GM23338 (cell line): ENCODE results near the gene FAM25A. TPM values are rescaled to one million over a fixed set of nuclear protein-coding genes. Genes with fewer than 3 reads are reported as not detected.

ENCODE experiments used
- ATAC-seq: fragments of 200-7000 bp; cut with Tn5 transposase; 3 replicates; pipeline ENCODE4 v1.9.1; 2020
- DNase-seq: peaks from one replicate; pipeline ENCODE4 v3.0.0-alpha.2; 2015; ENCODE audit warnings: low spot score
- H2AFZ ChIP-seq: fragments of 200-600 bp; sonication (generic); 2 replicates; pipeline ENCODE4 v1.8.0; 2016; ENCODE audit warnings: antibody characterized with exemption, mild to moderate bottlenecking, moderate library complexity
- H3F3A ChIP-seq: fragments of 200-600 bp; sonication (generic); replicated peaks from 2 replicates; pipeline ENCODE4 v1.8.0; 2017; ENCODE audit warnings: antibody characterized with exemption, mixed run types, low read depth
- H3K27ac ChIP-seq: fragments of 200-600 bp; sonication (generic); 2 replicates; pipeline ENCODE4 v1.6.1; 2016; ENCODE audit warnings: low read depth
- H3K27me3 ChIP-seq: fragments of 200-600 bp; sonication (generic); 2 replicates; pipeline ENCODE4 v1.8.0; 2016; ENCODE audit warnings: mild to moderate bottlenecking, mixed run types, moderate library complexity; ENCODE audit not compliant: insufficient read depth
- H3K36me3 ChIP-seq: fragments of 200-600 bp; sonication (generic); 2 replicates; pipeline ENCODE4 v1.8.0; 2016; ENCODE audit warnings: mild to moderate bottlenecking; ENCODE audit not compliant: insufficient read depth
- H3K4me1 ChIP-seq: fragments of 200-600 bp; sonication (generic); 2 replicates; pipeline ENCODE4 v1.8.0; 2016; ENCODE audit warnings: mild to moderate bottlenecking, moderate library complexity; ENCODE audit not compliant: insufficient read depth
- H3K4me2 ChIP-seq: fragments of 200-600 bp; sonication (generic); 2 replicates; pipeline ENCODE4 v1.7.1; 2017; ENCODE audit warnings: mixed run types
- H3K4me3 ChIP-seq: fragments of 200-600 bp; sonication (generic); 2 replicates; pipeline ENCODE4 v1.6.1; 2016; ENCODE audit warnings: mixed run types
- H3K79me2 ChIP-seq: fragments of 200-600 bp; sonication (generic); replicated peaks from 2 replicates; pipeline ENCODE4 v1.8.0; 2017; ENCODE audit warnings: mild to moderate bottlenecking; ENCODE audit not compliant: insufficient read depth
- H3K9me2 ChIP-seq: fragments of 200-600 bp; sonication (generic); 2 replicates; pipeline ENCODE4 v1.8.0; 2017; ENCODE audit not compliant: insufficient read depth
- H4K20me1 ChIP-seq: fragments of 200-600 bp; sonication (generic); replicated peaks from 2 replicates; pipeline ENCODE4 v1.8.0; 2017; ENCODE audit warnings: mild to moderate bottlenecking; ENCODE audit not compliant: insufficient read depth
- H3K27ac Mint-ChIP-seq: 2 replicates; pipeline ENCODE4 v1.8.0; 2020; ENCODE audit warnings: inconsistent platforms, mild to moderate bottlenecking, moderate library complexity, mixed read lengths
- H3K27me3 Mint-ChIP-seq: 3 replicates; pipeline ENCODE4 v1.8.0; 2022; ENCODE audit warnings: low read depth, mild to moderate bottlenecking, moderate library complexity, mixed read lengths, inconsistent platforms; ENCODE audit not compliant: insufficient read depth, poor library complexity
- H3K36me3 Mint-ChIP-seq: 3 replicates; pipeline ENCODE4 v1.8.0; 2021; ENCODE audit warnings: low read depth, mild to moderate bottlenecking, inconsistent platforms, moderate library complexity, mixed read lengths
- H3K4me1 Mint-ChIP-seq: 3 replicates; pipeline ENCODE4 v1.8.0; 2020; ENCODE audit warnings: mild to moderate bottlenecking, inconsistent platforms, mixed read lengths
- H3K4me3 Mint-ChIP-seq: 3 replicates; pipeline ENCODE4 v1.8.0; 2021; ENCODE audit warnings: moderate library complexity, mild to moderate bottlenecking, inconsistent platforms, mixed read lengths
- H3K9me3 Mint-ChIP-seq: 3 replicates; pipeline ENCODE4 v1.8.0; 2020; ENCODE audit warnings: moderate library complexity, mild to moderate bottlenecking, inconsistent platforms, mixed read lengths
- CREB1 ChIP-seq: fragments of 250-450 bp; sonication (Bioruptor Pico); IDR thresholded peaks from 2 replicates; pipeline ENCODE4 v1.5.0; 2020; ENCODE audit warnings: low read depth, mild to moderate bottlenecking, moderate library complexity
- CTCF ChIP-seq, 2 experiments: fragments of 200-600 bp in 1 of 2; sonication (generic) in 1 of 2; conservative IDR thresholded peaks; 2 replicates each; pipeline versions ENCODE4 v1.5.1 to v1.6.1; 2016 to 2017; ENCODE audit warnings: antibody characterized with exemption in 2 of 2, low read depth in 2 of 2, mild to moderate bottlenecking in 2 of 2, moderate library complexity in 1 of 2
- ETS1 ChIP-seq: IDR thresholded peaks from 2 replicates; pipeline ENCODE4 v1.6.1; 2016; ENCODE audit warnings: antibody characterized with exemption
- EZH2 ChIP-seq: fragments of 200-600 bp; sonication (generic); IDR thresholded peaks from one replicate; pipeline ENCODE4 v1.8.0; 2017; ENCODE audit warnings: antibody characterized with exemption, mild to moderate bottlenecking, low read depth; ENCODE audit not compliant: unreplicated experiment
- JUNB ChIP-seq: IDR thresholded peaks from one replicate; pipeline ENCODE4 v1.6.1; 2016; ENCODE audit warnings: antibody characterized with exemption; ENCODE audit not compliant: unreplicated experiment
- NANOG ChIP-seq: IDR thresholded peaks from 2 replicates; pipeline ENCODE4 v1.6.1; 2016; ENCODE audit warnings: antibody characterized with exemption, borderline replicate concordance
- POLR2AphosphoS5 ChIP-seq: IDR thresholded peaks from 2 replicates; pipeline ENCODE4 v1.6.1; 2016; ENCODE audit warnings: antibody characterized with exemption, low read depth
- REST ChIP-seq: IDR thresholded peaks from one replicate; pipeline ENCODE4 v1.6.1; 2018; ENCODE audit warnings: antibody characterized with exemption; ENCODE audit not compliant: unreplicated experiment
- ZNF114 ChIP-seq: fragments of 250-450 bp; sonication (Bioruptor Pico); IDR thresholded peaks from 2 replicates; pipeline ENCODE4 v1.5.0; 2020; ENCODE audit warnings: mild to moderate bottlenecking, moderate library complexity
- ZNF331 ChIP-seq: fragments of 250-450 bp; sonication (Bioruptor Pico); IDR thresholded peaks from 2 replicates; pipeline ENCODE4 v1.5.0; 2020; ENCODE audit warnings: low read depth, mild to moderate bottlenecking, moderate library complexity
- ZNF462 ChIP-seq: fragments of 250-450 bp; sonication (Bioruptor Pico); IDR thresholded peaks from 2 replicates; pipeline ENCODE4 v1.5.0; 2020; ENCODE audit warnings: mild to moderate bottlenecking, moderate library complexity
- polyA plus RNA-seq: library from polyadenylated mRNA; unstranded; fragments of >200 nt; fragmentation: Nextera tagmentation; extraction: Ambion mirVana; gene quantifications from 2 replicates; pipeline ENCODE4 v1.2.1, GENCODE V29; 2016
- total RNA-seq: library from RNA; depleted of rRNA; stranded (reverse); fragments of >200 nt; shearing (Covaris generic); gene quantifications from 2 replicates; pipeline ENCODE4 v1.2.3, GENCODE V29; 2014

The FAM25A gene
- total and polyA plus RNA-seq, 2 experiments from 2014 or later: not detected

- TF ChIP-seq ZNF462 (CRISPR knock-in tag): no peak
- TF ChIP-seq ZNF114 (CRISPR knock-in tag): no peak
Measured at GRCh38 chr10:87045434-87045938, 25.4 kb downstream of the FAM25A start (continued).

- H3K4me3 Mint-ChIP-seq: no peak overlapping the region
- TF ChIP-seq ZNF331 (CRISPR knock-in tag) (no peak), POLR2AphosphoS5 (no peak), CTCF (conservative IDR thresholded peaks at IDR 0.05; ENCODE audit: low read depth in 2 of 2) (no peak), ETS1 (no peak), JUNB (no peak), ZNF114 (CRISPR knock-in tag) (no peak), NANOG (no peak), EZH2 (no peak), CREB1 (CRISPR knock-in tag) (no peak), REST (no peak)
Measured at GRCh38 chr10:87053111-87053510, 33.0 kb downstream of the FAM25A start.

More at GRCh38 chr10:87053111-87053510, 33.0 kb downstream of the FAM25A start:
- ATAC-seq (no peak), DNase-seq (no peak)
- H3K36me3 ChIP-seq: peaks cover 24% of the 10 kb centered on the region
- Mint-ChIP-seq H3K36me3 (peaks cover 49% of the 10 kb centered on the region), H3K9me3 (no peaks in the 10 kb centered on the region), H3K27ac (no peak overlapping the region), H3K27me3 (no peaks in the 10 kb centered on the region), H3K4me1 (no peaks in the 10 kb centered on the region)
- H4K20me1 ChIP-seq: peaks cover 4% of the 10 kb centered on the region
- H3K4me1 ChIP-seq: no peaks in the 10 kb centered on the region
- H3K79me2 ChIP-seq: no peaks in the 10 kb centered on the region
- no peaks in the 10 kb centered on the region for H3K9me2 ChIP-seq
- no peak overlapping the region for H3K27ac ChIP-seq
- H2AFZ ChIP-seq: no peak overlapping the region
- H3K4me3 ChIP-seq: no peak overlapping the region
- H3K27me3 ChIP-seq: no peaks in the 10 kb centered on the region
- no peak overlapping the region for H3K4me2 ChIP-seq
- H3F3A ChIP-seq: 0 out of 2 replicates have a peak, but pooled peaks cover 2% of the 10 kb centered on the region
